GM21528 (cell line): Measurements from ENCODE around the gene KDR.

Experiments
- ATAC-seq: cut with Tn5 transposase; IDR thresholded peaks from one replicate; pipeline ENCODE4 v1.9.1; 2021; ENCODE audit warnings: mild to moderate bottlenecking, moderate library complexity; ENCODE audit not compliant: unreplicated experiment, low FRiP score

Gene KDR

DNA sequence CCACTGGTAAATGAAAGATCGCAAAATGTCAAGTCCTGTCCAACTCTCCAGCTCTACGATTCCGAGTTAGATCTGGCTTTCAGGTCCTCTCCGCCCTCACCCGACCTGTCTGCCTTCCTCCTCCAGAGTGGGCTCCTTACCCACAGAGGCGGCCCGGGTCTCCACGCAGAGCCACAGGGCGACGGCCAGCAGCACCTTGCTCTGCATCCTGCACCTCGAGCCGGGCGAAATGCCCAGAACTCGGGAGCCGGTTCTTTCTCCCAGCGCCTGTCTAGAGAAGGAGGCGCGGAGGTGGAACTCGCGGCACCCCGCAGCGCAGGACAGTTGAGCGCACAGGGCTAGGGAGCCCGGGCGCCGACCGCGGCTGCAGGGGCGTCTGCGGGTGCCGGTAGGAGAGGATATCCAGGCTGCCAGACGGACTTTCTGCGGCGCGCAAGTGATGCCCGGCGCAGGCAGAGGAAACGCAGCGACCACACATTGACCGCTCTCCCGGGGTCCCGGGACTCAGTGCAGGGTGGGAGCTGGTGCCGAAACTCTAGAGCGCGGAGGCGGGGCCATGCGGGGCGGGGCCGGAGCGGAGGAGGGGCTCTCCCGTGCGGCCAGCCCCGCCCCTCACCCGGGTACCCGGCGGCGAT, at the start of gene KDR:
KDR (minus strand) TSS at position 509 of the 635 bp plus-strand sequence; CDS start at position 207, 302 bp downstream.
- ATAC-seq = no peak

DNA sequence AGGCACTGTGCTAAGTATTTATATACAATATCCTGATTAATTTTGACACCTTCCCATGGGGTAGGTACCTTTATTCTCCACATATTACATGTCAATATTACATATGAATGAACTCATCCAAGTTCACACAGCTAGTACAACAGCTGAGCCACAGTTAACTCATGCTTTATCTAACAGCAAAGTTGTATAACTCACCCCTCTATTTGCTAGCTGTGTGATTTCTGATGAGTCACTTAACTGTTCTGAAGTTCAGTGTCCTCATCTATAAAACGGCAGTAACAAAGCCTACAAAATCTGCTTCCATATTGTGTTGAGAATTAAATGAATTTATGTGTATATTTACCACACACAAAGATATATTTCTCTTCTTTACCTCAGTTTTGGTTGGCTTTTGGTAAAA, 48.2 kb upstream of the KDR start:
- ATAC-seq = no peak

DNA sequence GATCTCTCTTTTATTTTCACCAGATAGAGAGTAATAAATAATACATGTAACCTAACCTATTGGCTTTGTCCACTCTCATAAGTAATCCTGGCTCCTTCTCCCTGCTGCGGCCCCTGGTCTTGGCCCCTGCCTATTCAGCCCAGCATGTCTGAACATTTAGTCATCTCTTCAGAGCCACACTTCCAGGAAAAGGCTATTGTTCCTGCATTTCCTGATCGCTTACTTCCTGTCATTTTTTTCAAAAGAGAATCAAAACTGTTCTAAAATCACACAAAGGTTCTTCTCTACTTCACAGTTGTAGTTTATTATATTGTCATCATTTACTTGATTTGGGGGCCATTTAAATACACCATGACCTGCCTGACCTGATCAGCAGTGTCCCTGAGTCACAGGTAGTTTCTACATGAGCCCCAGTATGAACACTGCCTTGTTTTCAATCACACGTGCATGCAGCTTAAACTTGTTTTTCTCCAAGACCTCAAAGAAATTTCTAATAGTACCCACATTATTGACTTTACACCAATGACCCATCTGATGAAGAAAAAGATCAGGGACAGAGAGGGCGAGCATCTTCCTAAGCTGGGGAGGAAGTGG, 47.4 kb upstream of the KDR start:
- no peak for ATAC-seq

DNA sequence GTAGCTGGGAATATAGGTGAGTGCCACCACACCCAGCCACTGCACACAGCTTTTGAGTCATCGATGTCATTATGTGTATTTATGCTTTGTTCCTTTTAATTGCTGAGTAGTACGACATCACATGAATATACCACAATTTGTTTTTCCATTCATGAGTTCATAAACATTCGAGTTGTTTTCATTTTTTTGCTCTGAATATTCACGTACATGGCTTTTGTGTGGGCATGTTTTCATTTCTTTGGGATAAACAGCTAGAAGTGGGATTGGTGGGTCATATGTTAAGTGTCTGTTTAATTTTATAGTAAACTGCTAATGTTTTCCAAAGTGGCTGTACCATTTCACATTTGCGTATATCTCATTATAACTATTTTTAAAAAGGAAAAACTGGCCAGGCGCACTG, 45.1 kb upstream of the KDR start:
- no peak for ATAC-seq

DNA sequence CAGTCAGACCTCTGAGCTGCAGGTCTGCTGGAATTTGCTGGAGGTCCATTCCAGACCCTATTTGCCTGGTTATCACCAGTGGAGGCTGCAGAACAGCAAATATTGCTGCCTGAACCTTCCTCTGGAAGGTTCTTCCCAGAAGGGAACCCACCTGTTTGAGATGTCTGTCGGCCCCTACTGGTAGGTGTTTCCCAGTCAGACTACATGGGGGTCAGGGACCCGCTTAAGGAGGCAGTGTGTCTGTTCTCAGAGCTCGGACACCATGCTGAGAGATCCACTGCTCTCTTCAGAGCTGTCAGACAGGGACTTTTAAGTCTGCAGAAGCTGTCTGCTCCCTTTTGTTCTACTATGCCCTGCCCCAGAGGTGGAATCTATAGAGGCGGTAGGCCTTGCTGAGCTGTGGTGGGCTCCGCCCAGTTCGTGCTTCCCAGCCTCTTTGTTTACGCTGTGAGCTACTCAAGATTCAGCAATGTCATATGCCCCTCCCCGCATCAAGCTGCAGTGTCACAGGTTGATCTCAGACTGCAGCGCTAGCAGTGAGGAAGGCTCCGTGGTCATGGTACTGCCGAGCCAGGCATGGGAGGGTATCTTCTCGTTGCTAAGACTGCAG, 44.1 kb upstream of the KDR start:
- ATAC-seq = no peak

DNA sequence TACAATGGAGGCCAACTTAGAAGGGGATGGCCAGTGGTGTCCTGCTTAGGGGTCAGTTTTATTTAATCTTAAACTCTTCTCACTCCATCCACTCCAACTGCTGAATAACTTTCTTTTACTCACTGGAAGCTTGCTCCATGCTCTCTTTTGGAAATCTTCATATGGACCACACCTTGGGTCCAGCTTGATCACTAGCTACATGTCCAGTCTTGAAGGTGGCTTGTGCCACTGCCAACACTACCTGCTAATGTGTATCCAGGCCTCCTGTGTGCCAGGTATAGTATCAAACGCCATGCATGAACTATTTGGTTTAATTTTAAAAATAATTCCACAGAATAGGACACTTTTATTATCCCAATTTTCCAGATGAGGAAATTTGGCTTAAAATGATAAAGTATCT, 37.0 kb upstream of the KDR start:
- no peak for ATAC-seq

DNA sequence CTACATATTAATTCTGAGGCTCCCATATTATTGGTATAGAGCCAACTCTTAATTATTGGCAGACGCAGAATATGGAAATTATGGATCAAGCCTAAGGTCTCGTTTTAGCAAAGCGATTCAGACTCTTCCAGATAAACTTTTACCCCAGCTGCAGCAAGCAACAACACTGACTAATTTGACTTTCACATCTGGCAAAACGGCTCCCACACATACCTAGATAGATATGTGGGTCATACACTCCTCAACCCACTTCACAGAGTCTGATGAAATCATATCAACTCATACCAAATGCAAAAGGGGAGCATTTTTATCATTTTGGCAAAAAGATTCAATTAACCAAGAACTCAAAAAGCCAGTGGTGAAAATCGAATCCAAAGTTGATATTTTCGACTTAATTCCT, 36.3 kb upstream of the KDR start:
- no peak for ATAC-seq

DNA sequence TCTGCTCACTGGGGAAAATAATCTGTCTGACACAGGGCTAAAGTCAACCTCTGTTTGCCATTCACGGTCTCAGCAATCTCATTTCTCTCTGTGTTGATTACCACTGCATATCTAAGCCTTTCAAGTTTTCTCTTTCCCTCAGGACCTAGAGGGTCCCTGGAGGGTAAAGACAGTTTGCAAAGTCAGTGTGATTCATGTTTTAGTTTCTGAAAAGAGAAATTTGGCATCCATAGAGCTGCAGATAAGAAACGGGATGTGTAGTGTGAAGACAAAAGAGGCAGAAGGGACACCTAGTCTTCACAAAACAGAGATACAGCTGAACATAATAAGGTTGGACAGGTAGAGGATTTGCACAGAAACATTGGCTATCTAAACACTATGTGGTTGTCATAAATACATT, 34.5 kb upstream of the KDR start:
- ATAC-seq = no peak

DNA sequence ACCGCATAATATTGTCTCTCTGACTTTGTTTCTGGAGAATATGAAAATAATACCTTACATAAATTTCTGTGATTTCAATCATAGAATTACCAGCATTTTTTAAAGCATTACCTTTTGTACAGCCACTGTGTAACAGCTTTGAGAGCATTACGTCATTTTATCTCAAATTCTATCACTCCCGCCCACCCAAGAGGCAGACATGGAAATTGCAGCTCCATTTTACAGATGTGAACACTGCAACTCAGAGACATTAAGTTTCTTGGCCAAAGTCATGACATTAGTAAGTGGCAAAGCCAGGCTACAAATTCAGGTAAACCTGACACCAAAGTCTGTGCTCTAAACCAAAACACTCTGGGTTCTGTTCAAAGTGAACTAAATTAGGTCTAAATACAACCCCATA, 33.6 kb upstream of the KDR start:
- no peak for ATAC-seq

DNA sequence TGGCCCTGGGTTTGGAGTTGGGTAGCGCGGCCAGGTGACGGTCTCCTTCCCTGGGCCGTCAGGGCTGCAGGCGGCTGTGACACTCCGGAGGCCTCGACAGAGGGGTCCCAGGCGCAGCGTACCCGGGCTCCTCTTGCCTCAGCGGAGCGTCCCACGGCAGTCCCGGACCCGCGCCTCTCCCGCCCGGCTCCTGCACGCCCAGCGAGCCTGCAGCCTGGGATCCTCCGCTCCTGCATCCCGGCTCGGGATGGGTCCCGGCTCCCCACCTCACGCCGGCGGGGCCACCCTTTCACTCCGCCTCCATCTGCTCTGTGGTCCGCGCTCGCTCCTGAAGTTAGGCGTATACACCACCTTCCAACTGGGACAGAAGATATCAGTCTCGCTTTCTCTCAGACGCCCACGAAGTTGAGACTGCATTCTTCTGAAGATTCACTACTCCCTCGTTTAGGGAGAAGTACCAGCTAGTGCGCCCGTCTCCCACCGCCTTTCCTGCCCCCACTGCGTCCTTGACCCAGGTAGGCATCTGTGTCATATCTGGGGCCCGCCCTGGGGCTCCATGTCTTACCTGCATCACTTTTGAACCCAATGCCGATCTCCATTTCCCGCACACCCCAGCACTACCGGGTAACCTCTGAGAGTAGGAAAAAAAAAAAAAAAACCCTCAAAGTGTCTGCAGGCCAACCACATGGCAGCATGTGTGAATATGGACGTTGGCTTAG, 32.3 kb upstream of the KDR start:
- no peak for ATAC-seq

DNA sequence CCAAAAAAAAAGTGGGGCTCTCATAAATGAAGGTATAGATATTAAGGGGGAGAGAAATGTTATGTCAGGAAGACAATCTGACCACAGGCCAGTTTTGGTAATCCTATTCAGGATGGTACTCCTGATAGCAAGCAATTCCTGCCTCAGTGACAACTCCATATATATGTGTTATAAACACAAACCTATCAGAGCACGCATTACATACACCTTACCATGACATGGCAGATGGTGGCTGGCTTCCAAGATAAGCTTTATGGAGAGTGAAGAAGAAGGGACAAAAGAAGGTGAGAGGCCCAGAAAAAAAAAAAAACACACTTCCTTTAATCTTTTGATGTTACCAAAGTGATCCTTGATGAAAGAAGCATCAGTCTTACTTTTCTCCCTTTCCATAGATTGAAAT, 29.5 kb upstream of the KDR start:
- no peak for ATAC-seq

DNA sequence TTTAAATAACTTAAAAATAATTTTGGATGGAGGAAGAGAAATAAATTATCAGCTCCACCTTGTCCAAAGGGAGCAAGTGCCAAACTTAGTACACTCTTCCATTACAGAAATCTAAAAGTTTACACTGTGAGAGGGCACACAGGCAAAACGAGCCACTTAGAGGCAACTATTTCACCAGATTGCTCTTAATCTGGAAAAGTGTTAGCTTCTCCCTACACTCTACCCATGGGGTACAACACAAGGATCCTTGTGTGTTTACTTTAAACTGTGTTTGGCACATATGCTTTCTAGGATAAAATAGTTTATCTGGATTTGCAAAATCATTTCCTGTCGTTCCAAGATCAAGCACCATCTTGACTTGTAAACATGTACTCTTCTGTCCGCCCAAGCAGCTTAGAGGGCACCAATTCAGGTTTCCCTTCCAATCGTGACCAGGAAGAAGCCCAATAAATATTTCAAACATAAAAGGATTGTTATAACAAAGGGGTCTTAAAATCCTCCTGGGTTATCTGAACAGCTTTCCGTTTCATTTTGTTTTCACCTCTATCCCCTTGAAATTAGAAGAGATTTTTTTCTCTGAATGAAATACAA, 29.0 kb upstream of the KDR start:
- ATAC-seq = no peak

DNA sequence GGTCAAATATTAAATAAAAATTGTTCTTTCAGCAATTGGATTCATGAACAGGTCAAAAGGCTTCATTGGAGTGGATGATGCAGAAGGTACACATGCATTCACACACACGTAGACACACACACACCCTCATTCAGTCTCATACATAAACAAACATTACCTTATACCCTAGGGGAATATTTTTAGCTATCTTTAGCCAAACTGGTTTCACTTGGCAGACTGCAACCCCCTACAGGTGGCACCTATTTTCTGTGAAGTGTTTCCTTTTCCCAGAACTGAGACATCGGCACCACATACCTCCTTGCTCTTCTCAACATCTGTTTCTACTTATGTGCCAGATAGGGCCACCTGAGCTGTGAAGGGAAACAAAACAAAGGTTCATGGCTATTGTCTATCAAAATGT, 18.5 kb upstream of the KDR start:
- ATAC-seq = no peak

DNA sequence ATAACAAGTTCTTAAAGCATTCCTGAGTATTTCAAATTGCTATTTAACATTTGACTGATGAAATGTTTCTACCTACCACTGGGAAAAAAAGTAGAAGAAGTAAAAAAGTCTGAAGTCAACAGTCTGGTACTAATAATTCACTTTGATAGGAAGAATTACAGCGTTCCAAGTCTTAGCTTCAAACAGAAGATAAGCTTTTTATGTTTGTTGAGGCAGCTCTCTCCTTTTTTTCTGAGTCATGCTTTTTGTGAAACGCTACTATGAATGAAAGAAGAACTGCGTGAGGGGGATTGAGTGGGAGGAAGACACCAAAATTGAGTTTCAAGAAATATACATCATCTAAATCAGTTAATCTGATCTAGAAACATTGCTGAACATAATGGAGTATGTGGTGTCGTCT, 13.0 kb upstream of the KDR start:
- ATAC-seq = no peak

DNA sequence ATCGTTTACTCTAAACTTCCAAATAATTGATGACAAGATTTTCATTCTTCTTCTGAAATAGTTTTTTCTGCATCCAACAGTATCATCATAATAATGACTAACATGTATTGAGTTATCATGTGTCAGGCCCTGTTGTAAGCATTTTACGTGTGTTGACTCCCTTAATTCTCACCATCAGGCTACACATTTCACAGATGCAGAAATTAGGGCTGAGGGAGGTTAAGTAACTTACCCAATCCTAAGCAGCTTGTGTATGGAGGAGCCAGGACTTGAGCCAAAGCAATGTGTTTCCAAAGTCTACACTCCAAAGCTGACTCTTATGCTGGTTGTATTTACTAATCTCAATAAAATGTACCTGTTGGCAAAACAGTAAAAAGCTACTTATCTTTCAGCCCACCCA, 11.2 kb upstream of the KDR start:
- no peak for ATAC-seq

DNA sequence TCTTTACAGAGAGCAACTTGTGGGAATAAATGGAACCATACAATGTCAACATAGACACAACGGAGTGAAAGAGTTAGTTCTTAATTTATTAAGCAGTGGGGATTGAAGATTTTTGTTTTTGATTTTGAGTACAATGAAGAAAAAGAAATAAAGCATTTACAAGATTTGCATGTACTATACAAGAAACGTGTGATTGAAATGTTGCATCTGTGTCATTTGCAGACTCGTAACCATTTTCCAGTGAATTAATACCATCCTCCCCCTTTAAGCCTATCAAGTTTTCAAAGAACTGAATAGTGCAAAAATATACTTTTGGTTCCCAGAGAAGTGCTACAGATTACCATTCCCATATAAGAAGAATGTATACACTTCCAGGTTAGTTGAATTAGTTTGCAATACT, 8.6 kb upstream of the KDR start:
- no peak for ATAC-seq

DNA sequence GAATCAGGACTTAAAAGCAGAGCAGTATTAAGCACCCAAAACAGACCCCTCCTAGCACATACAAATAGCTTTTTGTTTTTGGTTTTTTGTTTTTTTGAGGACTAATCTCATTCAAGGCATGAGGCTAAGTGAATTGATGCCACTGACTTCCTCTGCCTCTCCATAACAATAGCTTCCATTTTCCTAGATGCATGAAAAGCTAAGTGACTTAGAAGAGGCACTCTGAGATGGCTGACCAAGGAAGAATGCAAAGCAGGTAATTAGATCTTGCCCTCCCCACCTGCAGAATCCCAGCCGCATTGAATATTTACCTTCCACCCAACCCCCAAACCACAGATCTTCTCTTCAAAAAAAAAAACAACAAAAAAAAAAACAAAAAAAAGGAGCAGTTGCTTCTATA, 7.4 kb upstream of the KDR start:
- ATAC-seq = no peak

DNA sequence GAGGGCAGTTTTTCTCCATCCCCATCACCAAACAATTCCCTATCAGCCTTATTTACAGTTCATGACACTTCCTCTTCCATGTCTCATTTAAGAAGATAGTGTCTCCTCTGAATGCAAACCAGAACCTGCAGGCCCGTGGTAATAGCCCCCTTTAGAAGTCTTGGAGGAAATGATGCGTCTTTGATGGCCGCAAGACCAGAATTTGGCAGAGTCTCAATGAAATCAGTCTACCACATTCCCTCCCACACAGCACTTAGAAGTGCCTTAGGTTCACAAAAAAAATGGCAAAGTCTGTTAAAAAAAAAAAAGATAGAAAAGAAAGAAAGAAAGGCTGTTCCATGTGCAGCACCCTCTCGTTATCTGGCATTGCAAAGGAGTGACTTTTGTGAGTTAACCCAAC, 2.1 kb upstream of the KDR start:
- ATAC-seq = no peak

DNA sequence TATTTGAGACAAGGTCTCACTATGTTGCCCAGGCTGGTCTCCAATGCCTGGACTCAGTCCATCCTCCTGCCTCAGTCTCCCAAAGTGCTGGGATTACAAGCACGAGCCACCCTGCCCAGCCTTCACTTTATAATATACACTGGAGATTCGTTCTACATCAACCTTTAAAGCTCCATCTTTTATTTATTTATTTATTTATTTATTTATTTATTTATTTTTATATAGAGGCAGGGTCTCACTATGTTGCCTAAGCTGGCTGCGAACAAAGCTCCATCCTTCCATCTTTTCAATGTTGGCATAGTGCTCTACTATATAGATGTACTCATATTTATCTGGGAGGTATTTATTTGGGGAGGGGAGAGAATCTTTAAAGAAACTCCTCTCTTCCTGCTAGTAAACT, 1.7 kb upstream of the KDR start:
- no peak for ATAC-seq

DNA sequence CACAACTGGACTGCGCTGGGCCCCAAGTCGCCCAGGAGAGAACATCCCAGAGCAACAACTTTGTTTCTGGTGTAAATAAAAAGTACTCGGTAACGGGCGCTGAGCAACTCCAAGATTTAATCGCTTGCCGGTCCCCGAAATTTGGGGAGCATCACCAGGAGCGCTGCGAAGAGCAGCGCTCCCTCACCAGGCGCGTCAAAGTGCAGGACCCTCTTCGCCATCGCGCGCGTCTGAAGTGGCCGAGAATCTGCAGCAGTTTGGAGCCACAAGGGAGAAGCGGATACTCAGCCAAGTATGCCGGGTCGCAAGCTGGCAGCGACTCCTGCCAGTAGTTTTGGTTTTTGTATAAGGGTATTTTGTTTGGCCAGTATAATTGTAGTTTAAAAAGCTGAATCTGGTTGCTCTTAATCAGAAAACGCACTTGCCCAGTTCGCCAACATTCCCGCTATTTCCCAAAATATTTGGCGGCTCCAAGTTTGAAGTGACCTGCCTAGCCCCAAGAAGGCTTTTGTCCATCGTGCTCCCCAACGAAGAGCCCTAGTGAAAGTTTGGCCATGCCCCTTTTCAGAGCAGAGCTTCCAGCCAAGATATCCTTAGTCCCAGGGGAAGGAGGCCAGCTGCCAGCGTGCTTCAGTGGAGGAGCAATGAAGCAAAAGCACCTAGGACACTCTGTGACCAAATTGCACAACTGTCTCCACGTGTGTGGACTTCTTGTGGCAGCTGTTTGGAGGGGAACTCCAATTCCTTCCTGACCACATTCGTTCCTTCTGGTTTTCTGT, 557 bp upstream of the KDR start:
- ATAC-seq = no peak
